ENCODE measurements around the gene SSMEM1.
"Not testable (repeated sequence)": the region's sequence is repeated elsewhere in the genome, so short reads cannot be mapped to it uniquely, and the experiment has no call there.

Gene SSMEM1, protein sequence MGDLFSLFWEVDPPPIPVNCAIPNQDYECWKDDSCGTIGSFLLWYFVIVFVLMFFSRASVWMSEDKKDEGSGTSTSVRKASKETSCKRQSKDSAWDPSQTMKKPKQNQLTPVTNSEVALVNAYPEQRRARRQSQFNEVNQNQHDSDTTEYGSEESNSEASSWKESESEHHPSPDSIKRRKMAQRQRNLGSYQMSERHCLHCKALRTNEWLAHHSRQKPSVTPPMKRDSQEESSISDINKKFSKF

GRCh38 chr7:130207642-130208041 lies at the start of gene SSMEM1:
TSS of gene SSMEM1 (plus strand) at chr7:130207860. CDS start at chr7:130207911, 51 bp downstream.
- no peak for DNase-seq

DNA sequence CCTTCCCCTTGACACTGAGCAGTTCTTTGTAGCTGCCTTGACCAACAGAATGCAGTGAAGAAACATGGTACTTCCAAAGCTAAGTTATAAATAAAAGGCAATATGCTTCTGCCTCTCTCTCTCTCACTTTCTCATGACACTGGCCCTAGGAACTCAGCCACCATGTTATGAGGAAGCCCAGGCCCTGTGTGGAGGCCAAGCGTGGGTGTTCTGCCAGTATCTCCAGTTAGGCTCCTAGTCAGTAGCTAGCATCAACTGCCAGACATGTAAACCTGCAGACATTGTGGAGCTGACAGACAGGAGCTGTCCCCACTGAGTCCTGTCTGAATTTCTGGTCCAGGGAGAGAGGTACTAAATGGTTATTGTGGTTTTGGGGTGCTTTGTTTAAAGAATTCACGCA lies 47.6 kb upstream of the SSMEM1 start:
- no peak for DNase-seq

- no peak for DNase-seq
These were observed 47.2 kb upstream of the SSMEM1 start for GRCh38 chr7:130160455-130160854.

- no peak for DNase-seq
These were observed 45.5 kb upstream of the SSMEM1 start for GRCh38 chr7:130162196-130162595.

DNA sequence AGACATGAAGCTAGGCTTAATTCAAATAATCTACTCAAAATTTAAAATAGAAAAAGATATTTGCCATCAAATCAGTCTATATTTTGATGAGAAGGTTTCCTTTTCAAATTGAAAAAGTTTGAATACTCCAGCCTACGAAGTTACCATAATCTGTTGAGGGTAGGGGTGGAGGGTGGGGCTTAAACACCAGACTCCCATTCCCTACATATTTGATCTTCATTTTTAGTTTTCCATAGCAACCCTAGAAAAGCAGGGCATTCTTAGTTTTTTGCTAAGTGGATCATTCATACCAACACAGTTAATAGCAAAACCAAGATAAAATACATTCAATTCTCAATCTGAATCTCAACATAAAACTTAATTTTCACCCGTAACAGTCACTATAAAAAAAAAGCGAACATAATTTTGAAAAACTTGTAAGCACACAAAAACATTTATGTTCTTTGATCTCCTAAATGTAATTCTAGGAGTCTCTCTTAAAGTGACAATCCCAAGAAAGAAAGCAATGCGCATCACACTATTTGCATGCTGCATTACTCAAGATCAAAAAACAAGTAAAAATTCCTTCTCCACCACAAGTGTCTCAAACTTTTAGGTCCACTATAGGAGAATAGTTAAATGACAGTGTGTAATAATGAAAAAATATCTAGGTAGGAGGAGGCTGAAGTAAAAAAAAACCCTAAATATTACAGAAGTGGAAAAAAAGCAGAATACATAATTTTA lies 33.3 kb upstream of the SSMEM1 start:
- DNase-seq = no peak

DNA sequence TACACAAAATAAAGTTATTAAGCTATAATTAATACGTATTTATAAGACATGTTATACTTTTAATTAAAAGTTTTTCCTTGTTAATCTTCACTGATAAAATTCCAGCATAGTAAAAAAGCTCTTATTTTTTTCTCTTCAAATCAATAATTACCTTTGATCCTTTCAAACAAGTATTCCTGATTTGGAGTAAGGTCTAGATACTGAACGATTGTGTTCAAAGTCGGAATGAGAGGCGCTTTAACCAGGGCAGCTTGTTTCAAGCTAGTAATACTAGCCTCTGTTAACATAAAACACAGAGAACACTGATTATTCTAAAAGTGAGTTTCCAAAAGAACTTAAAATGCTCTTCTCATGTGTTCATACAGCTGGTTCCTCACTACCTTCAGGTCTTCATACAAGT lies 29.4 kb upstream of the SSMEM1 start:
- DNase-seq = no peak

- DNase-seq = no peak
These were observed 28.0 kb upstream of the SSMEM1 start for GRCh38 chr7:130179631-130180030.

DNA sequence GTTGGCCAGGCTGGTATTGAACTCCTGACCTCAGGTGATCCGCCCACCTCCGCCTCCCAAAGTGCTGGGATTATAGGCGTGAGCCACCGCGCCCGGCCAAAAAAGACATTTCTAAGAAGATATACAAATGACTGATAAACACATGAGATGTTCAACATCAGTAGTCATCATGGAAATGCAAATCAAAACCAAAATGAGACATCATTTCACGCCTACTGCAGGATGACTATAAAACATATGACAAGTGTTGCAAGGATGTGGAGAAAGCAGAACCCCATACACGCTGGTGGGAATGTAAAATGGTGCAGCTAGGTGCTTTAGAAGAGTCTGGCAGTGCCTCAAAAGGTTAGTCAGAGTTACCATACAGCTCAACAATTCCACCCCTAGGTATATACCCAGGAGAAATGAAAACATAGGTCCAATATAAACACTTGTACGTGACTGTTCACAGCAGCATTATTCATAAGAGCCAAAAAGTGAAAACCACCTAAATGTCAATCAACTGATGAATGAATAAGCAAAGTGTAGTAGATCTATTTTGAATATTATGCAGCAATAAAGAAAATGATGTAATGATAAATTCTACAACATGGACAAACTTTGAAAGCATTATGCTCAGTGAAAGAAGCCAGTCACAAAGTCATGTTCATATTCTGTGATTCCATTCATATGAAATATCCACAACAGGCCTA lies 26.9 kb upstream of the SSMEM1 start:
- peak; percentile 72 for DNase-seq

DNA sequence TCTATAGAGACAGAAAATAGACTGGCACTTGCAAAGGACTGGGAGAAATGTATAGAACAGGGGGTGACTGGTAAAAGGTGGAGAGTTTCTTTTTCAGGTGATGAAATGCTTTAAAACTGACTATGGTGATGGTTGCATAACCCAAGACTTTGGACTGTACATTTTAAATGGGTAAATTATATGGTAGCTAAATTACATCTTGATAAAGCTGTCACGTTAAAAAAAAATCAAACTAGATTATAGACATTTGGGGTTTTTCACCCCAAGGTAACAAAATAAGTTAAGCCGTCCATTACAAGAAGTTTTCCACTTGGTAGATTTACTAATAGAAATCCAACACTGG lies 26.4 kb upstream of the SSMEM1 start:
- DNase-seq = no peak

GRCh38 chr7:130182990-130183389 lies 24.7 kb upstream of the SSMEM1 start:
- no peak for DNase-seq

DNA sequence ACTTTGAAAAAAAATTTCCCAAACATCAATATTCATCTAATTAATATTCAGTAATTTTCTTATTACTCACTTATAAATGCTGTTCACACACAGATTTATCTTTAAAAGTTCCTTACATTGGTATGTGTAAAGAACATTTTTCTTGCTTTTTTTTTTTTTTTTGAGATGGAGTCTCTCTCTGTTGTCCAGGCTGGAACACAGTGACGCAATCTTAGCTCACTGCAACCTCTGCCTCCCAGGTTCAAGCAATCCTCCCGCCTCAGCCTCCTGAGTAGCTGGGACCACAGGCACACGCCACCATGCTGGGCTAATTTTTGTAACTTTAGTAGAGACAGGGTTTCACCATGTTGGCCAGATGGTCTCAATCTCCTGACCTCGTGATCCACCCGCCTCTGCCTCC lies 23.3 kb upstream of the SSMEM1 start:
- not testable (repeated sequence) for DNase-seq

DNA sequence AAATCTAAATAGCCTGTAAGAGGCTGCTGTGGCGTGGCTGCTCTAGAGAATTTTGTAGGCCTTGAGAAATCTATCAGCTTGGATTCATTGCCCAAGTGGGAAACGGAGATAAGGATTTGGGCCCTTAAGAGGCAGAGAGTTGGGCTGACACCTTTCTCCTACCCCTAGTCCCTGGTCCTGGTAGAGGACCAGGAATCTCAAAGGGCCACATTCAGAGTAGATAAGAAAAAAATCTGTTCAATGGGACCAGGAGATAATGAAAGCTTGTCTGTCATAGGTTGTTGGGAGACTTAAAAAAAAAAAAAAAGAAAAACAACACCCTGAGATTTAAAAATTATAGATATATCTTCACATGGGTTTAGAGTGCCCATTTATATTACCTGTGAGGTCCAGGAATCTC lies 20.3 kb upstream of the SSMEM1 start:
- DNase-seq = no peak

- no peak for DNase-seq
These were observed 18.3 kb upstream of the SSMEM1 start for GRCh38 chr7:130189343-130189742.

DNA sequence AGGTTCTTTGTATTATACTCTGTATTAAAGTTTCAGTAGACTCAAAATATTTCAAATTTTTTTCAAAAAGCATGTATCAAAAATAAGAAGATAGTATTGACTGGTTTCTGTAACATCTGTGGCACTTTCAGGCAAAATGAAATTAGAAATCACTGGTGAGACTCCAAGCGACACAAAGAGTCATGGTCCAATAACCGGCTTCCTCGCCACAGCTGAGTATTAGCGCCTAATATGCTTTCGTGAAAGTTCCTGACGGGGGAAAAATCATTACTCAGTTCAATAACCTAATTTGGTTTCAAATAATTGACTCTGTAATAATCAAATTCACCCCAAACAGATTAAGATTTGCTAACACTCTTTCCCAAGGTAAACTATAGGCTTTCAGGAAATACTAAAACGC lies 15.9 kb upstream of the SSMEM1 start:
- no peak for DNase-seq

- DNase-seq = no peak
These were observed 12.3 kb upstream of the SSMEM1 start for GRCh38 chr7:130195396-130195795.

- no peak for DNase-seq
These were observed 11.2 kb upstream of the SSMEM1 start for GRCh38 chr7:130196476-130196875.

DNA sequence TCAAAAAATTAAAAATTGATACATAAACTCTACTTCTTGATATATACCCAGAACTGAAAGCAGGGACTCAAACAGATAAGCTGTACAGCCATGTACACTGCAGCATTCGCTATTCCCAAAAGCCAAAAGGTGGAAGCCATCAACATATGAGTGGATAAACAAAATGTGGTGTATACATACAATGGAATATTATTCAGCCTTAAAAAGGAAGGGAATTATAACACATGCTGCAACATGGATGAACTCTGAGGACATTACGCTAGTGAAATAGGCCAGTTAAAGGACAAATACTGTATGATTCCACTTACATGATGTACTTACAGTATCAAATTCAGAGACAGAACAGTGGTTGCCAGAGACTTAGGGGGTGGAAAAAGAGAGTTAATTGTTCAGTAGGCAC lies 10.6 kb upstream of the SSMEM1 start:
- no peak for DNase-seq

DNA sequence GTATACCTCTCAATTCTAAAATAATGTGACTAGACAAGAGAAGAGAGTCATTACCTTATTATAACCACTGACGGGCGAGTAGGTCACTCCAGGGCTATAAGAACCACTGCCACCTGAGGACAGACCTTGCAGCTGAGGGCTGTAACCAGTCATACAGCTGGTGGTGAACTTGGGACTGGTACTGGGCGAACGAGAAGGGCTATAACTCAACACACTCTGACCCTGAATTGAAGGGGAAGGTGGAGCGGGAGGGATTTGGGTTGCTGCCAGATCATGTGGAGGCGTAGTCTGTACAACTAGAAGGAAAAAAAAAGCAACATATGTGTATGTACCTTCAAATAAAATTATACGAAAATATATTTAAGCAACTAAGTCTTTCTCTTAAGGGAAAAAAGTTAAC lies 5.9 kb upstream of the SSMEM1 start:
- DNase-seq = no peak

GRCh38 chr7:130205084-130205947 lies 2.3 kb upstream of the SSMEM1 start, which contains the start of gene TMEM209:
TSS of gene TMEM209 (minus strand) at chr7:130205406. CDS start at chr7:130205375, 31 bp downstream.
- peak; percentile 96 for DNase-seq

DNA sequence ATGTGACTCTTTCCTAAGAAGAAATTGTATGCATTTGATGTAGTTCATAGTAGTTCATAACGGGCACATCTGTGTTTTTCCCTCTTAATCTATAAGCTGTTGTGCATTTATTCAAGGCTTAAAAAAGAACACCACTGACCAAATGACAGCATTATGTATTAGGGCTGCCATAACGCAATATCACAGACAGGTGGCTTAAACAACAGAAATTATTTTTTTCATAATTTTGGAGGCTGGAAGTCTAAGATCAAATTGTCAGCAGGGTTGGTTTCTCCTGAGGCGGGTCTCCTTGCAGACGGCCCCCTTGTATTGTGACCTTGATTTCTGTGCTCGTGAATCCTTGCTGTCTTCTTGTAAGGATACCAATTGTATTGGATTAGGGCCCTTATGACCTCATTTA lies 627 bp upstream of the SSMEM1 start:
- DNase-seq = no peak

- DNase-seq = no peak
These were observed 856 bp downstream of the SSMEM1 start for GRCh38 chr7:130208516-130208915.

DNA sequence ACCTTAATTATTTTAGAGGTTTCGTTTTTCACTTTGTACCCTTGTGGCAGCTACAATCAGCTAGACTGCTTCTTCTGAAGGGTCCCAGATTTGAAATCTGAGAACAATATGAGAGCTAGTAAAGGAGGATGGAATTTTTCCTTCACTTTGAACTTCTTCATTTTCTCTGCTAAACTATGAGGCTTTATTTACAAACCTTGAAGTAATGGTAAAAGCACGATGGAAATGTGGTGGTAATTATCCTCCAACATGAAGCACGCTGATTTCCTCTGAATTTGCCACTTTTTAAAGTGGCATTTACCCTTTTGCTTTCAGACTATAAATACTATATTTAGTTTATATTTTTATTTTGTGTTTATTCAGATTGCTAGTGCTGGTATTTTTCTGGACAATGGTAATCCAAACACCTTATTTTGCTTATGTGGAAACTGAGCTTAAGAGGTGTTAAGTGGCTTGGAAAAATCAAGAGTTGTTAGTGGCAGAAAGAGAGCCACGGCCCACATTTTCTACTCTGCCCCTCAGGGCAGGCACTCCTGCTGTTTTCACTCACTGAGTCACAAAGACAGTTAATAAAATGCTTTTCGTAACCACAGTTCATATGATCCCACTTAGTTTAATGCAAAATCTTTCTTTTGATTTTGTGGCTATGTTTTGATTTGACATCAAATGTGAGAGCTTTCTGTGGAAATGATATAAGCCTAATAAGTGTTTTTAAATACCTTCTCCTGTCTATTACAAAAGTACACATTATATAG lies 2.7 kb downstream of the SSMEM1 start:
- no peak for DNase-seq
